GM12878 (cell line): ENCODE results near the gene CUZD1. TPM values are rescaled to one million over a fixed set of nuclear protein-coding genes. Genes with fewer than 3 reads are reported as not detected.

Source experiments
- ATAC-seq: fragments of 200-7000 bp; cut with Tn5 transposase; 3 replicates; pipeline ENCODE4 v1.9.1; 2020; ENCODE audit warnings: mild to moderate bottlenecking, moderate library complexity
- BruUV-seq: library from RNA; stranded (reverse); fragments of 400-500 nt; replicated peaks from 2 replicates; lab custom pipeline; 2021; lab: Mats Ljungman, UMichigan
- CTCF ChIA-PET: fragments of 300-600 bp; sonication (Branson Sonifier 250); formaldehyde crosslinking; extraction: SDS; loops from one replicate; lab custom pipeline; 2021; ENCODE audit warnings: inconsistent platforms; lab: Yijun Ruan, JAX
- POLR2A ChIA-PET: fragments of 350-600 bp; formaldehyde crosslinking; extraction: SDS; loops from one replicate; lab custom pipeline; 2021; ENCODE audit warnings: inconsistent platforms; lab: Charles Lee
- RAD21 ChIA-PET: fragments of 300-600 bp; sonication (Branson Sonifier 250); formaldehyde crosslinking; loops from one replicate; lab custom pipeline; 2023; ENCODE audit warnings: antibody characterized with exemption; ENCODE audit not compliant: unreplicated experiment; lab: Charles Lee
- SMC1A ChIA-PET: fragments of 300-600 bp; sonication (Branson Sonifier 250); formaldehyde crosslinking; loops from one replicate; lab custom pipeline; 2023; ENCODE audit not compliant: unreplicated experiment, uncharacterized antibody; lab: Charles Lee
- DNase-seq: peaks from one replicate; pipeline ENCODE4 v3.0.0-alpha.2; 2011; ENCODE audit warnings: low read depth, low spot score
- FAIRE-seq: peaks from 3 replicates; lab custom pipeline; 2011; peaks lifted over from hg19 to GRCh38; lab: Jason Lieb, UNC
- H2AFZ ChIP-seq: 2 replicates; pipeline ENCODE4 v1.6.0; 2011; ENCODE audit warnings: low read depth, low read length, control low read depth; ENCODE audit not compliant: control insufficient read depth
- H3K27ac ChIP-seq: 2 replicates; pipeline ENCODE4 v1.5.1; 2011; ENCODE audit warnings: control low read depth; ENCODE audit not compliant: control insufficient read depth, insufficient read depth
- H3K27me3 ChIP-seq, 2 experiments: replicated peaks in 1 of 2; 2 replicates each; pipeline versions ENCODE4 v1.6.0 to v1.6.1; 2011; ENCODE audit warnings: low read length in 1 of 2; ENCODE audit not compliant: control insufficient read depth in 2 of 2, insufficient read depth in 2 of 2
- H3K36me3 ChIP-seq, 2 experiments: 2 replicates each; pipeline ENCODE4 v1.5.1; 2011; ENCODE audit warnings: low read length in 1 of 2; ENCODE audit not compliant: control insufficient read depth in 2 of 2, insufficient read depth in 2 of 2
- H3K4me1 ChIP-seq: 2 replicates; pipeline ENCODE4 v1.6.1; 2011; ENCODE audit warnings: mild to moderate bottlenecking, low read length, moderate library complexity, mixed read lengths; ENCODE audit not compliant: control insufficient read depth, insufficient read depth
- H3K4me2 ChIP-seq: 2 replicates; pipeline ENCODE4 v1.6.0; 2011; ENCODE audit warnings: control low read depth; ENCODE audit not compliant: control insufficient read depth, insufficient read depth
- H3K4me3 ChIP-seq: fragments of 200-600 bp; sonication (generic); 2 replicates; pipeline ENCODE4 v1.5.1; 2016
- H3K79me2 ChIP-seq: 2 replicates; pipeline ENCODE4 v1.6.0; 2011; ENCODE audit warnings: low read length; ENCODE audit not compliant: control insufficient read depth, insufficient read depth
- H3K9ac ChIP-seq: 2 replicates; pipeline ENCODE4 v1.8.0; 2011; ENCODE audit warnings: low read length, control low read depth, mixed read lengths; ENCODE audit not compliant: control insufficient read depth, insufficient read depth
- H3K9me3 ChIP-seq: replicated peaks from 3 replicates; pipeline ENCODE4 v1.5.1; 2011; ENCODE audit warnings: mild to moderate bottlenecking, low read length; ENCODE audit not compliant: control insufficient read depth, insufficient read depth
- H4K20me1 ChIP-seq: 2 replicates; pipeline ENCODE4 v1.6.0; 2011; ENCODE audit not compliant: control insufficient read depth, insufficient read depth
- FOXK2 ChIP-seq: fragments of 450-650 bp; IDR thresholded peaks from 2 replicates; pipeline ENCODE4 v1.6.1; 2017; ENCODE audit warnings: mild to moderate bottlenecking, moderate library complexity
- IRF3 ChIP-seq: fragments of 450-650 bp; IDR thresholded peaks from 2 replicates; pipeline ENCODE4 v1.6.1; 2014; ENCODE audit warnings: mild to moderate bottlenecking
- IRF4 ChIP-seq: IDR thresholded peaks from 2 replicates; pipeline ENCODE4 v1.6.1; 2011; ENCODE audit warnings: low read depth, low read length
- LARP7 ChIP-seq: fragments of 450-650 bp; IDR thresholded peaks from 2 replicates; pipeline ENCODE4 v1.6.1; 2017; ENCODE audit warnings: mild to moderate bottlenecking
- MTA3 ChIP-seq: IDR thresholded peaks from 2 replicates; pipeline ENCODE4 v1.6.1; 2012; ENCODE audit warnings: low read length, inconsistent platforms, borderline replicate concordance
- MYC ChIP-seq: IDR thresholded peaks from 2 replicates; pipeline ENCODE4 v1.6.1; 2011; ENCODE audit warnings: mild to moderate bottlenecking, low read length, moderate library complexity, inconsistent platforms; ENCODE audit not compliant: insufficient read depth, insufficient replicate concordance, insufficient read length, severe bottlenecking
- NFIC ChIP-seq: IDR thresholded peaks from 2 replicates; pipeline ENCODE4 v1.6.1; 2012; ENCODE audit warnings: low read depth, mild to moderate bottlenecking, inconsistent platforms, low read length, moderate library complexity
- RB1 ChIP-seq: fragments of 450-650 bp; formaldehyde crosslinking; IDR thresholded peaks from 2 replicates; pipeline ENCODE4 v1.6.1; 2017; ENCODE audit warnings: mild to moderate bottlenecking, borderline replicate concordance
- RCOR1 ChIP-seq: conservative IDR thresholded peaks from 2 replicates; pipeline ENCODE4 v1.6.1; 2012; ENCODE audit warnings: low read depth, low read length, improper control_type of control experiment
- SMC3 ChIP-seq: IDR thresholded peaks from 2 replicates; pipeline ENCODE4 v1.6.1; 2011; ENCODE audit warnings: low read length, improper control_type of control experiment, borderline replicate concordance
- SPI1 ChIP-seq: IDR thresholded peaks from 2 replicates; pipeline ENCODE4 v1.6.1; 2011; ENCODE audit warnings: low read depth, mild to moderate bottlenecking, low read length, moderate library complexity, borderline replicate concordance; ENCODE audit not compliant: insufficient read depth
- SUPT20H ChIP-seq: IDR thresholded peaks from 2 replicates; pipeline ENCODE4 v1.6.1; 2011; ENCODE audit warnings: low read depth, mild to moderate bottlenecking, low read length, moderate library complexity, borderline replicate concordance; ENCODE audit not compliant: control insufficient read depth
- SUZ12 ChIP-seq: fragments of 200-600 bp; sonication (generic); IDR thresholded peaks from one replicate; pipeline ENCODE4 v1.6.1; 2018; ENCODE audit warnings: antibody characterized with exemption, mild to moderate bottlenecking; ENCODE audit not compliant: unreplicated experiment
- ZBTB11 ChIP-seq: fragments of 450-650 bp; formaldehyde crosslinking; IDR thresholded peaks from 2 replicates; pipeline ENCODE4 v1.5.0; 2022; ENCODE audit warnings: mild to moderate bottlenecking, missing genetic modification characterization
- WGBS: methylation state at CpG from one replicate; pipeline ENCODE4 v1.1.6; 2016; ENCODE audit warnings: low lambda C conversion rate; ENCODE audit not compliant: insufficient replicate concordance, insufficient coverage; ENCODE audit errors: missing lambda C conversion rate; 5-methylcytosine and 5-hydroxymethylcytosine counted together
- in situ Hi-C: fragments of 300-500 bp; cut with MboI; formaldehyde crosslinking; loops from 9 replicates; pipeline ENCODE4 v1.14.3; 2018; ENCODE audit warnings: mixed read lengths
- intact Hi-C: fragments of 100-400 bp; cut with micrococcal nuclease; formaldehyde crosslinking; loops from one replicate; pipeline ENCODE4 v1.14.2; 2022; ENCODE audit not compliant: unreplicated experiment
- polyA plus RNA-seq, 11 experiments: library from polyadenylated mRNA; depleted of rRNA in 4 of 11; unstranded in 6 of 11; stranded (reverse) in 5 of 11; fragments of >200 nt; fragmentation: Nextera tagmentation in 4 of 11; fragmentation: Illumina TruSeq in 1 of 11; extraction: Ambion mirVana in 4 of 11; extraction: Trizol in 1 of 11; gene quantifications; 1 replicate in 1 of 11; 2 replicates in 10 of 11; pipeline versions ENCODE4 v1.2.1 to v1.2.3, GENCODE V29; 2011 to 2016; ENCODE audit warnings: inconsistent platforms in 2 of 11, missing spikeins in 2 of 11, low read depth in 1 of 11
- total RNA-seq, 4 experiments: library from RNA; depleted of rRNA in 3 of 4; stranded (reverse); fragments of >200 nt in 3 of 4; fragmentation: Illumina TruSeq in 1 of 4; extraction: Trizol in 1 of 4; gene quantifications; 2 replicates each; pipeline versions ENCODE4 v1.2.1 to v1.2.3, GENCODE V29; 2013 to 2021
- TF ChIP-seq, protein P1 (sequence below): IDR thresholded peaks from 2 replicates; pipeline ENCODE4 v1.6.1; 2011; ENCODE audit warnings: borderline replicate concordance, low read depth, mild to moderate bottlenecking, moderate library complexity, low read length; ENCODE audit not compliant: insufficient read depth, poor library complexity, severe bottlenecking
- TF ChIP-seq, protein P2 (sequence below): fragments of 150-350 bp; IDR thresholded peaks from 2 replicates; pipeline ENCODE4 v1.6.1; 2016; ENCODE audit warnings: low read depth, low read length

The CUZD1 gene
- total and polyA plus RNA-seq, 10 of the 15 experiments (the other 5 are each of a cell fraction or from before 2014, with no cell fraction given) = 0.66 to 2.3 (median 1.5) TPM

DNA sequence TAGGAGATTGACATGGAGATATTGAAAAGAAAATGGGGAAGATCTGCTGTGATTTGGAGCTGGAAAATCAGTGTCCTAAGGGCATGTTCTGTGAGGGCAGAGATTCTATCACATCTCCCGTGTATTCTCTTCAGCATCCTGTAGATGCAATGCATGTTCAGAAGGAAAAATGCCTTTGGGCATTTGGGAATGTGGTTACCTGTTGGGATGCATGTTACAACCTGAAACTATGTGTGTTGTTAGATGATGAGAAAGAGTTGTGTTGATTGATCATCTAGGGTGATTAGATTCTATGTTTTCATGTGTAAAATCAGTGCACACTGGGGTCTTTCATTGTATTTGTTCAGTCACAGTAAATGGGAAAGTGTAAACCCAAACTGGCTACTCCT, 14.7 kb downstream of the CUZD1 start:
- POLR2A ChIA-PET = no interaction called here
- TF ChIP-seq RB1 (no peak), SMC3 (no peak), NFIC (no peak), IRF3 (no peak), SUZ12 (no peak), SPI1 (no peak), FOXK2 (no peak), SUPT20H (no peak), IRF4 (no peak), RCOR1 (no peak), MTA3 (no peak), LARP7 (no peak), ZBTB11 (no peak), MYC (no peak)
- TF ChIP-seq, protein P1, sequence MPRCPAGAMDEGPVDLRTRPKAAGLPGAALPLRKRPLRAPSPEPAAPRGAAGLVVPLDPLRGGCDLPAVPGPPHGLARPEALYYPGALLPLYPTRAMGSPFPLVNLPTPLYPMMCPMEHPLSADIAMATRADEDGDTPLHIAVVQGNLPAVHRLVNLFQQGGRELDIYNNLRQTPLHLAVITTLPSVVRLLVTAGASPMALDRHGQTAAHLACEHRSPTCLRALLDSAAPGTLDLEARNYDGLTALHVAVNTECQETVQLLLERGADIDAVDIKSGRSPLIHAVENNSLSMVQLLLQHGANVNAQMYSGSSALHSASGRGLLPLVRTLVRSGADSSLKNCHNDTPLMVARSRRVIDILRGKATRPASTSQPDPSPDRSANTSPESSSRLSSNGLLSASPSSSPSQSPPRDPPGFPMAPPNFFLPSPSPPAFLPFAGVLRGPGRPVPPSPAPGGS = no peak
- TF ChIP-seq, protein P2, sequence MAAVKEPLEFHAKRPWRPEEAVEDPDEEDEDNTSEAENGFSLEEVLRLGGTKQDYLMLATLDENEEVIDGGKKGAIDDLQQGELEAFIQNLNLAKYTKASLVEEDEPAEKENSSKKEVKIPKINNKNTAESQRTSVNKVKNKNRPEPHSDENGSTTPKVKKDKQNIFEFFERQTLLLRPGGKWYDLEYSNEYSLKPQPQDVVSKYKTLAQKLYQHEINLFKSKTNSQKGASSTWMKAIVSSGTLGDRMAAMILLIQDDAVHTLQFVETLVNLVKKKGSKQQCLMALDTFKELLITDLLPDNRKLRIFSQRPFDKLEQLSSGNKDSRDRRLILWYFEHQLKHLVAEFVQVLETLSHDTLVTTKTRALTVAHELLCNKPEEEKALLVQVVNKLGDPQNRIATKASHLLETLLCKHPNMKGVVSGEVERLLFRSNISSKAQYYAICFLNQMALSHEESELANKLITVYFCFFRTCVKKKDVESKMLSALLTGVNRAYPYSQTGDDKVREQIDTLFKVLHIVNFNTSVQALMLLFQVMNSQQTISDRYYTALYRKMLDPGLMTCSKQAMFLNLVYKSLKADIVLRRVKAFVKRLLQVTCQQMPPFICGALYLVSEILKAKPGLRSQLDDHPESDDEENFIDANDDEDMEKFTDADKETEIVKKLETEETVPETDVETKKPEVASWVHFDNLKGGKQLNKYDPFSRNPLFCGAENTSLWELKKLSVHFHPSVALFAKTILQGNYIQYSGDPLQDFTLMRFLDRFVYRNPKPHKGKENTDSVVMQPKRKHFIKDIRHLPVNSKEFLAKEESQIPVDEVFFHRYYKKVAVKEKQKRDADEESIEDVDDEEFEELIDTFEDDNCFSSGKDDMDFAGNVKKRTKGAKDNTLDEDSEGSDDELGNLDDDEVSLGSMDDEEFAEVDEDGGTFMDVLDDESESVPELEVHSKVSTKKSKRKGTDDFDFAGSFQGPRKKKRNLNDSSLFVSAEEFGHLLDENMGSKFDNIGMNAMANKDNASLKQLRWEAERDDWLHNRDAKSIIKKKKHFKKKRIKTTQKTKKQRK = no peak

More for the DNA sequence above, 14.7 kb downstream of the CUZD1 start:
- Histone ChIP-seq H3K4me2 (no peak overlapping the region), H3K27me3 (no peaks in the 10 kb centered on the region; a peak in 1 of 4 replicates), H4K20me1 (no peaks in the 10 kb centered on the region), H3K79me2 (no peaks in the 10 kb centered on the region), H2AFZ (no peak overlapping the region), H3K27ac (no peak overlapping the region), H3K36me3 (no peaks in the 10 kb centered on the region), H3K4me3 (no peak overlapping the region), H3K9ac (no peak overlapping the region), H3K4me1 (no peaks in the 10 kb centered on the region), H3K9me3 (no peaks in the 10 kb centered on the region)
- FAIRE-seq = no peak
- whole genome bisulfite sequencing = 100% methylated on average over 1 of the region's 1 CpG
- DNase-seq = no peak
- CTCF ChIA-PET = no interaction called here
- no peak for ATAC-seq
- SMC1A ChIA-PET = no interaction called here
- RAD21 ChIA-PET = no interaction called here
- in situ Hi-C loops (no loop called here), intact Hi-C loops (no loop called here)
- no TSS peak for BruUV-seq
